ENCODE measurements around the gene STAT2.

The STAT2 gene

GRCh38 chr12:56293795-56294194 lies 66.1 kb downstream of the STAT2 start:
- no peak for DNase-seq (ENCODE audit: low spot score)

All from AG08395 (cell line).